ENCODE measurements around the gene MIPEP.

- TF ChIP-seq CTCF (IDR thresholded peaks at IDR 0.05; ENCODE audit: poor library complexity) (no peak), EZH2phosphoT487 (IDR thresholded peaks at IDR 0.05; ENCODE audit: low read depth, severe bottlenecking, unreplicated experiment) (no peak), EZH2 (IDR thresholded peaks at IDR 0.05; ENCODE audit: borderline replicate concordance) (no peak)
Measured at GRCh38 chr13:23760000-23760399, 129.2 kb downstream of the MIPEP start.

Data from hepatocyte (in vitro differentiated cells).